ENCODE results near the gene PLOD2. TPM values are rescaled to one million over a fixed set of nuclear protein-coding genes. Genes with fewer than 3 reads are reported as not detected.
A peak's percentile ranks its signal among the peaks of the same experiment; 100 is the strongest.

PLOD2 gene
- total RNA-seq, 1 donor: 393 TPM

DNA sequence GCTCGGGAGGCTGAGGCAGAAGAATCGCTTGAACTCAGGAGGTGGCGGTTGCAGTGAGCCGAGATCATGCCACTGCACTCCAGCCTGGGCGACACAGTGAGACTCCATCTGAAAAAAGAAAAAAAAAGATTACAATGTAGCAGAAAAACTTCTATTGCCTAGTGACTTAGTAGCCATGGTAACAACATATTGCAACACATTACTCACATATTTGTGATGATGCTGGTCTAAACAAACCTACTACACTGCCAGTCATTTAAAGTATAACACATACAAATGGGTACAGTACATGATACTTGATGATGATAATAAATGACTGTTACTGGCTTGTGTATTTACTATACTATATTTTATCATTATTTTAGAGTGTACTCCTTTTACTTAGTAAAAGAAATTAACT, 125.6 kb downstream of the PLOD2 start:
- peak; percentile 66 for DNase-seq (ENCODE audit: low read depth)
- no peak overlapping the region for H3K4me3 ChIP-seq (ENCODE audit: low read depth, low read length)
- TF ChIP-seq, protein P1, sequence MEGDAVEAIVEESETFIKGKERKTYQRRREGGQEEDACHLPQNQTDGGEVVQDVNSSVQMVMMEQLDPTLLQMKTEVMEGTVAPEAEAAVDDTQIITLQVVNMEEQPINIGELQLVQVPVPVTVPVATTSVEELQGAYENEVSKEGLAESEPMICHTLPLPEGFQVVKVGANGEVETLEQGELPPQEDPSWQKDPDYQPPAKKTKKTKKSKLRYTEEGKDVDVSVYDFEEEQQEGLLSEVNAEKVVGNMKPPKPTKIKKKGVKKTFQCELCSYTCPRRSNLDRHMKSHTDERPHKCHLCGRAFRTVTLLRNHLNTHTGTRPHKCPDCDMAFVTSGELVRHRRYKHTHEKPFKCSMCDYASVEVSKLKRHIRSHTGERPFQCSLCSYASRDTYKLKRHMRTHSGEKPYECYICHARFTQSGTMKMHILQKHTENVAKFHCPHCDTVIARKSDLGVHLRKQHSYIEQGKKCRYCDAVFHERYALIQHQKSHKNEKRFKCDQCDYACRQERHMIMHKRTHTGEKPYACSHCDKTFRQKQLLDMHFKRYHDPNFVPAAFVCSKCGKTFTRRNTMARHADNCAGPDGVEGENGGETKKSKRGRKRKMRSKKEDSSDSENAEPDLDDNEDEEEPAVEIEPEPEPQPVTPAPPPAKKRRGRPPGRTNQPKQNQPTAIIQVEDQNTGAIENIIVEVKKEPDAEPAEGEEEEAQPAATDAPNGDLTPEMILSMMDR (IDR thresholded peaks at IDR 0.05; ENCODE audit: insufficient read depth, low read depth, low read length): no peak

DNA sequence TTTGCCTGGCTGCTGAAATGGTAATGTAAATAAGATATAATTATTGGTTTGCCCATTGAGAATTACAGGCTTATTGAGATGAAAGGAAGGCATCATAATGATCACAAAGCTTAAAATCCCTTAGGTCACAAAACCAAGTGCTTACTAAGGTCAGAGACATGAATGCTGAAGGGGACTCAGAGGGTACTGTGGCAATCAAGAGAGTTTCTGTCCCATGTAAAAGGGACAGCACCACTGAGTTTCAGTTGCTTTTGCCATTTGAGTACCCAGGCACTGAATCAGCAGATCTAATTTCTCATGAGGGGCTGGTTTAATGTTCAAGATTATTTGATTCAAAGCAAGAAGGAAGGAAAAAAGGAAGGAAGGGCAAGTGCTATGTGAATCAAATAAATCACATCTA, 127.0 kb downstream of the PLOD2 start:
- TF ChIP-seq, protein P1 (IDR thresholded peaks at IDR 0.05; ENCODE audit: insufficient read depth, low read depth, low read length): no peak
- DNase-seq (ENCODE audit: low read depth): no peak
- H3K4me3 ChIP-seq (ENCODE audit: low read depth, low read length): no peak overlapping the region

DNA sequence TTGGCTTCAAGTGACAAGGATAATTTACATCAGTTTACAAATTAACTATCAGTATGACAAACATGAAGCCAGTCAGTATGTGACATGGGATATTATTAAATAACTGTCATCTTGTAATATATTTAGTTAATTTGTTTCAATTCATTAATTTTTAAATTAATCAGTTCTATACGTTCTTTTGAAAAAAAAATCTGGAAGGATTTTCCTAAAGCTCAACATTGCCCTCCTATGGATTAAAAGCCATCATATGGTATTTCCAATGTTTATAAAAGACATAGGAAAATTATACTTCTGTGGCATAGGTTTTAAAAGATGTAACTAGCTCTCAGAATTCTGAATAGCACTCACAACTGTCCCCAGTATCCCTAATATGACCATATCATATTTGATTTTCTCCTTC, 134.4 kb downstream of the PLOD2 start:
- no peak overlapping the region for H3K4me3 ChIP-seq (ENCODE audit: low read depth, low read length)
- TF ChIP-seq, protein P1 (IDR thresholded peaks at IDR 0.05; ENCODE audit: insufficient read depth, low read depth, low read length): no peak
- no peak for DNase-seq (ENCODE audit: low read depth)

DNA sequence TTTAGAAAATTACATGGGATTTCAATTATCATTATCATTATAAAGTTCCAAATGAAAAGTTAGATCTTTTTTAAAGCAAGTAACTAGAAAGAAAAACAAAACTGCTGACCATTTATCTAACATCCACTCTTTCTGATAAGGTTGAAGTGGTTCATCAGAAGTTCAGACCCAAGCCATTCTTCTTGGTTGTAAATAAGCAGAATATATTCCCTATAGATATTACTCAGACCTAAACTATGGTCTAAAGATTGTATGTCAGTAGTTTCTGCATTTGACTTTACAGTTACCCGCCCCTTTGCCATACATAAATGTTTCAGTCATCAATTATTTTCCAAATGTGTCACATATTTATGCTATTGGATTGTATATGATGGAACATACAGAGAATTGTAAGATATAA, 136.7 kb downstream of the PLOD2 start:
- TF ChIP-seq, protein P1 (IDR thresholded peaks at IDR 0.05; ENCODE audit: insufficient read depth, low read depth, low read length): no peak
- no peak for DNase-seq (ENCODE audit: low read depth)

DNA sequence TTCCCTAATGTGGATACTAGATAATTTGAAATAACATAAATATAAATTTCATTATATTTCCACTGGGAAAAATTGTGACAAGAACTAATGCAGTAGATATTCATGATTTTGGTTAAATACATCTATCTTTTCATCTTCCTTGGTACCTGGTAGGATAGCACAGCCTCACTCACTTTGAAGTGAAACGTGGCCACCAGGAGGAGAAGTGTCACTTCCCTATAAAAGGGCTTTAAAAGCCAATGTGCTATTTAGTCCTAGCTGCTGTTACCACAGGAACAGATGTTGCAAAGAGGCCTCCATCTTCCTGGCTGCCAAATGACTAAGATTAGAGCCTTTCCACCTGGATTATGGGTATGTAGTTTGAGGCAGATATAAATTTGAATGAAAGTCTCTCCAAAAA, 140.0 kb downstream of the PLOD2 start:
- DNase-seq (ENCODE audit: low read depth): no peak
- TF ChIP-seq, protein P1 (IDR thresholded peaks at IDR 0.05; ENCODE audit: insufficient read depth, low read depth, low read length): no peak
- H3K4me3 ChIP-seq (ENCODE audit: low read depth, low read length): no peak overlapping the region

More for the DNA sequence above, 136.7 kb downstream of the PLOD2 start:
- H3K4me3 ChIP-seq (ENCODE audit: low read depth, low read length): no peak overlapping the region

DNA sequence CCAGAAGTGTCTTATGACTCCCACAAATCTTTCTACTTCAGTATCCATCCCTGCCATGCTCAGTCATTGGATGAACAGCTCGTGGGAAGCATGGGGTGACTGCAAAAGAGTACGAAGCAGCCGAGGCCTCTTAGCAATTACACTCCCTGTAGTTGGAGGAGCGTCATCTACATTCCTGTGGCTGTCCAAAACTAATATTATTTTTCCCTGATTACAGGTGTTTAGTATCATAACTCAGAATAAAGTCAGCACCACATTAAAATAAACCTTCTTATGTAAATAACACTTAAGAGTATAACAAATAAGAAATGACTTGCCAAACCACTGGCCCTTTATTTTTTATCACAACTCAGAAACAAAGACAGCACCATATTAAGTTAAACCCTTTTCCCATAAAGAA, 141.5 kb downstream of the PLOD2 start:
- no peak overlapping the region for H3K4me3 ChIP-seq (ENCODE audit: low read depth, low read length)
- DNase-seq (ENCODE audit: low read depth): peak; percentile 13
- TF ChIP-seq, protein P1 (IDR thresholded peaks at IDR 0.05; ENCODE audit: insufficient read depth, low read depth, low read length): no peak

Other genes with a start within 250 kb of the PLOD2 start
- 13.5 and 22.9 TPM in 2 replicates for gene PLSCR4, start 89.9 kb upstream of the PLOD2 start, total RNA-seq